HEK293 (cell line): ENCODE measurements around the gene KREMEN2.

Experiments used
- BCL11B ChIP-seq: fragments of 450-650 bp; formaldehyde crosslinking; IDR thresholded peaks from 2 replicates; pipeline ENCODE4 v1.5.1; 2016; ENCODE audit warnings: low read depth, missing biosample characterization, missing genetic modification characterization
- GFI1B ChIP-seq: fragments of 450-650 bp; formaldehyde crosslinking; IDR thresholded peaks from 2 replicates; pipeline ENCODE4 v1.5.1; 2016; ENCODE audit warnings: missing biosample characterization, missing genetic modification characterization
- MYNN ChIP-seq: fragments of 450-650 bp; formaldehyde crosslinking; IDR thresholded peaks from 2 replicates; pipeline ENCODE4 v1.5.1; 2016; ENCODE audit warnings: missing biosample characterization, missing genetic modification characterization, borderline replicate concordance
- PRDM10 ChIP-seq: fragments of 450-650 bp; formaldehyde crosslinking; IDR thresholded peaks from 2 replicates; pipeline ENCODE4 v1.5.1; 2016; ENCODE audit warnings: missing biosample characterization, missing genetic modification characterization
- SCRT1 ChIP-seq: fragments of 450-650 bp; formaldehyde crosslinking; IDR thresholded peaks from 2 replicates; pipeline ENCODE4 v1.5.1; 2016; ENCODE audit warnings: missing biosample characterization, missing genetic modification characterization, borderline replicate concordance
- TCF7L2 ChIP-seq: IDR thresholded peaks from 2 replicates; pipeline ENCODE4 v1.6.1; 2011; ENCODE audit warnings: low read depth, mild to moderate bottlenecking, inconsistent platforms, low read length, moderate library complexity, borderline replicate concordance
- ZBTB10 ChIP-seq: fragments of 450-650 bp; formaldehyde crosslinking; IDR thresholded peaks from 2 replicates; pipeline ENCODE4 v1.5.1; 2016; ENCODE audit warnings: missing biosample characterization, missing genetic modification characterization
- ZBTB17 ChIP-seq: fragments of 450-650 bp; formaldehyde crosslinking; IDR thresholded peaks from 2 replicates; pipeline ENCODE4 v1.5.1; 2016; ENCODE audit warnings: missing biosample characterization, missing genetic modification characterization
- ZBTB44 ChIP-seq: fragments of 450-650 bp; IDR thresholded peaks from 2 replicates; pipeline ENCODE4 v1.5.1; 2018; ENCODE audit warnings: missing biosample characterization, mild to moderate bottlenecking, missing genetic modification characterization
- ZBTB48 ChIP-seq: fragments of 450-650 bp; formaldehyde crosslinking; IDR thresholded peaks from 2 replicates; pipeline ENCODE4 v1.5.1; 2016; ENCODE audit warnings: missing biosample characterization, missing genetic modification characterization
- ZEB2 ChIP-seq: fragments of 450-650 bp; formaldehyde crosslinking; IDR thresholded peaks from 2 replicates; pipeline ENCODE4 v1.5.1; 2016; ENCODE audit warnings: missing biosample characterization, missing genetic modification characterization
- ZIC2 ChIP-seq: fragments of 450-650 bp; formaldehyde crosslinking; IDR thresholded peaks from 2 replicates; pipeline ENCODE4 v1.5.1; 2016; ENCODE audit warnings: missing biosample characterization, missing genetic modification characterization
- ZNF132 ChIP-seq: fragments of 450-650 bp; formaldehyde crosslinking; IDR thresholded peaks from 2 replicates; pipeline ENCODE4 v1.5.1; 2017; ENCODE audit warnings: missing biosample characterization, missing genetic modification characterization, borderline replicate concordance
- ZNF146 ChIP-seq: fragments of 450-650 bp; formaldehyde crosslinking; IDR thresholded peaks from 2 replicates; pipeline ENCODE4 v1.5.1; 2016; ENCODE audit warnings: missing biosample characterization, missing genetic modification characterization
- ZNF169 ChIP-seq: fragments of 450-650 bp; formaldehyde crosslinking; IDR thresholded peaks from 2 replicates; pipeline ENCODE4 v1.5.1; 2016; ENCODE audit warnings: missing biosample characterization, missing genetic modification characterization
- ZNF174 ChIP-seq: fragments of 450-650 bp; formaldehyde crosslinking; IDR thresholded peaks from 2 replicates; pipeline ENCODE4 v1.5.0; 2017; ENCODE audit warnings: missing biosample characterization, mild to moderate bottlenecking, missing genetic modification characterization
- ZNF175 ChIP-seq: fragments of 450-650 bp; formaldehyde crosslinking; IDR thresholded peaks from 2 replicates; pipeline ENCODE4 v1.5.1; 2016; ENCODE audit warnings: missing biosample characterization, missing genetic modification characterization
- ZNF23 ChIP-seq: fragments of 450-650 bp; formaldehyde crosslinking; IDR thresholded peaks from 2 replicates; pipeline ENCODE4 v1.5.1; 2016; ENCODE audit warnings: missing biosample characterization, missing genetic modification characterization, borderline replicate concordance
- ZNF24 ChIP-seq: fragments of 450-650 bp; formaldehyde crosslinking; IDR thresholded peaks from 2 replicates; pipeline ENCODE4 v1.5.1; 2016; ENCODE audit warnings: missing biosample characterization, missing genetic modification characterization
- ZNF350 ChIP-seq: fragments of 450-650 bp; formaldehyde crosslinking; IDR thresholded peaks from 2 replicates; pipeline ENCODE4 v1.5.0; 2017; ENCODE audit warnings: missing biosample characterization, mild to moderate bottlenecking, missing genetic modification characterization
- ZNF37A ChIP-seq: fragments of 450-650 bp; IDR thresholded peaks from 2 replicates; pipeline ENCODE4 v1.5.1; 2018; ENCODE audit warnings: missing biosample characterization, missing genetic modification characterization
- ZNF433 ChIP-seq: fragments of 450-650 bp; formaldehyde crosslinking; IDR thresholded peaks from 2 replicates; pipeline ENCODE4 v1.5.1; 2016; ENCODE audit warnings: missing biosample characterization, missing genetic modification characterization, low read depth
- ZNF473 ChIP-seq: fragments of 450-650 bp; formaldehyde crosslinking; IDR thresholded peaks from 2 replicates; pipeline ENCODE4 v1.5.1; 2017; ENCODE audit warnings: missing biosample characterization, missing genetic modification characterization
- ZNF488 ChIP-seq: fragments of 450-650 bp; formaldehyde crosslinking; IDR thresholded peaks from 2 replicates; pipeline ENCODE4 v1.5.1; 2016; ENCODE audit warnings: missing biosample characterization, missing genetic modification characterization
- ZNF549 ChIP-seq: fragments of 450-650 bp; IDR thresholded peaks from 2 replicates; pipeline ENCODE4 v1.5.1; 2018; ENCODE audit warnings: missing biosample characterization, missing genetic modification characterization, mild to moderate bottlenecking, inconsistent platforms, moderate library complexity
- ZNF600 ChIP-seq: fragments of 450-650 bp; formaldehyde crosslinking; IDR thresholded peaks from 2 replicates; pipeline ENCODE4 v1.5.1; 2016; ENCODE audit warnings: missing biosample characterization, missing genetic modification characterization
- ZNF639 ChIP-seq: fragments of 450-650 bp; formaldehyde crosslinking; IDR thresholded peaks from 2 replicates; pipeline ENCODE4 v1.5.1; 2016; ENCODE audit warnings: missing biosample characterization, missing genetic modification characterization
- ZNF692 ChIP-seq: fragments of 450-650 bp; formaldehyde crosslinking; IDR thresholded peaks from 2 replicates; pipeline ENCODE4 v1.5.1; 2016; ENCODE audit warnings: missing biosample characterization, missing genetic modification characterization
- ZNF785 ChIP-seq: fragments of 450-650 bp; formaldehyde crosslinking; IDR thresholded peaks from 2 replicates; pipeline ENCODE4 v1.5.1; 2016; ENCODE audit warnings: missing biosample characterization, missing genetic modification characterization

KREMEN2 gene

GRCh38 chr16:2963723-2964474, at the start of gene KREMEN2 (continued):
- TF ChIP-seq ZNF639 (tag by site-specific recombination) (no peak), ZNF488 (tag by site-specific recombination) (no peak), ZNF174 (no peak), ZNF169 (tag by site-specific recombination) (no peak), ZNF433 (tag by site-specific recombination) (no peak), ZIC2 (tag by site-specific recombination) (peak; percentile 76), ZBTB48 (tag by site-specific recombination) (no peak), ZBTB10 (peak; percentile 81), ZNF37A (tag by site-specific recombination) (no peak), SCRT1 (tag by site-specific recombination) (no peak), TCF7L2 (no peak), ZNF600 (tag by site-specific recombination) (peak; percentile 58), ZNF350 (tag by site-specific recombination) (no peak), ZNF132 (tag by site-specific recombination) (no peak), ZNF23 (tag by site-specific recombination) (no peak), ZNF473 (tag by site-specific recombination) (no peak), ZNF24 (tag by site-specific recombination) (peak; percentile 87), ZEB2 (tag by site-specific recombination) (peak; percentile 82), GFI1B (tag by site-specific recombination) (no peak), MYNN (tag by site-specific recombination) (no peak), ZBTB44 (no peak), PRDM10 (peak; percentile 90), ZNF692 (tag by site-specific recombination) (peak; percentile 86), ZBTB17 (peak; percentile 64), ZNF785 (tag by site-specific recombination) (no peak), ZNF549 (no peak), ZNF146 (tag by site-specific recombination) (no peak), ZNF175 (tag by site-specific recombination) (no peak), BCL11B (tag by site-specific recombination) (peak; percentile 78)
